GM12874 (cell line): ENCODE data around the gene TENM3.

Experiments used
- TF ChIP-seq, protein P1 (sequence below): IDR thresholded peaks from 2 replicates; pipeline ENCODE4 v1.5.1; 2011; ENCODE audit warnings: low read depth, mild to moderate bottlenecking, control low read depth, low read length, moderate library complexity; ENCODE audit not compliant: insufficient read depth

TENM3 gene

DNA sequence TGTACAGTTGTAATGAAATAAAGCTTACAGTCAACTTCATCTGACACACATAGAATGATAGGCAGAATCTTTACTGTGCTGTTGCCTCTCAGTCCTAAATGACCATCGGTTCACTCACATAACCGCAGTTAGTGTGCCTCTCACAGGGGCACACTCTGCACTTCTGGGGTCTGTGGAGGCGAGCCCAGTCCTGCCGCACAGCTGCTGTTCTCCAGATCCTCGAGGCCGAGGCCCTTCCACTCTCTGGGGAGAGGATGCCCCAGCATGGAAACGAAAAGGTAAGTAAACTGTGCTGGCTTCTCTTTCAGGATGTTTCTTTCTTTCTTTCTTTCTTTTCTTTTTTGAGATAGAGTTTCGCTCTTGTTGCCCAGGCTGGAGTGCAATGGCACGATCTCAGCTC, 586.0 kb downstream of the TENM3 start:
- TF ChIP-seq, protein P1, sequence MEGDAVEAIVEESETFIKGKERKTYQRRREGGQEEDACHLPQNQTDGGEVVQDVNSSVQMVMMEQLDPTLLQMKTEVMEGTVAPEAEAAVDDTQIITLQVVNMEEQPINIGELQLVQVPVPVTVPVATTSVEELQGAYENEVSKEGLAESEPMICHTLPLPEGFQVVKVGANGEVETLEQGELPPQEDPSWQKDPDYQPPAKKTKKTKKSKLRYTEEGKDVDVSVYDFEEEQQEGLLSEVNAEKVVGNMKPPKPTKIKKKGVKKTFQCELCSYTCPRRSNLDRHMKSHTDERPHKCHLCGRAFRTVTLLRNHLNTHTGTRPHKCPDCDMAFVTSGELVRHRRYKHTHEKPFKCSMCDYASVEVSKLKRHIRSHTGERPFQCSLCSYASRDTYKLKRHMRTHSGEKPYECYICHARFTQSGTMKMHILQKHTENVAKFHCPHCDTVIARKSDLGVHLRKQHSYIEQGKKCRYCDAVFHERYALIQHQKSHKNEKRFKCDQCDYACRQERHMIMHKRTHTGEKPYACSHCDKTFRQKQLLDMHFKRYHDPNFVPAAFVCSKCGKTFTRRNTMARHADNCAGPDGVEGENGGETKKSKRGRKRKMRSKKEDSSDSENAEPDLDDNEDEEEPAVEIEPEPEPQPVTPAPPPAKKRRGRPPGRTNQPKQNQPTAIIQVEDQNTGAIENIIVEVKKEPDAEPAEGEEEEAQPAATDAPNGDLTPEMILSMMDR: no peak

DNA sequence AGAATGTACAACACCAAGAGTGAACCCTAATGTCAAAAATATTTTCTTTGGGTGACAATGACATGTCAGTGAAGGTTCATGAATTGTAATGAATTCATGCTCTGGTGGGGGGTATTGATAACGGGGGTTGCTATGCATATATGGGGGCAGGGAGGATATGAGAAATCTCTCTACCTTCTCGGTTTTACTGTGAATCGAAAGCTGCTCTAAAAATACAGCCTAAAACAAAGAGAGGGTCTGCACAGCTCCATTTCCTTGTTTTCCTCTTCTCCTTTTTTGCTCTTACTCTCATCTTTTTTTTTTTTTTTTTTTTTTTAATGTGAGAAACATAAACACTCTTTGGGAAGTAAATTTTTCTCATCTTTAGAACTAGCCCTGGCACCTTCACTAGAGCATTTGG, 588.2 kb downstream of the TENM3 start:
- TF ChIP-seq, protein P1: no peak

- TF ChIP-seq, protein P1: no peak
These were observed 589.3 kb downstream of the TENM3 start for GRCh38 chr4:182832352-182833120.

DNA sequence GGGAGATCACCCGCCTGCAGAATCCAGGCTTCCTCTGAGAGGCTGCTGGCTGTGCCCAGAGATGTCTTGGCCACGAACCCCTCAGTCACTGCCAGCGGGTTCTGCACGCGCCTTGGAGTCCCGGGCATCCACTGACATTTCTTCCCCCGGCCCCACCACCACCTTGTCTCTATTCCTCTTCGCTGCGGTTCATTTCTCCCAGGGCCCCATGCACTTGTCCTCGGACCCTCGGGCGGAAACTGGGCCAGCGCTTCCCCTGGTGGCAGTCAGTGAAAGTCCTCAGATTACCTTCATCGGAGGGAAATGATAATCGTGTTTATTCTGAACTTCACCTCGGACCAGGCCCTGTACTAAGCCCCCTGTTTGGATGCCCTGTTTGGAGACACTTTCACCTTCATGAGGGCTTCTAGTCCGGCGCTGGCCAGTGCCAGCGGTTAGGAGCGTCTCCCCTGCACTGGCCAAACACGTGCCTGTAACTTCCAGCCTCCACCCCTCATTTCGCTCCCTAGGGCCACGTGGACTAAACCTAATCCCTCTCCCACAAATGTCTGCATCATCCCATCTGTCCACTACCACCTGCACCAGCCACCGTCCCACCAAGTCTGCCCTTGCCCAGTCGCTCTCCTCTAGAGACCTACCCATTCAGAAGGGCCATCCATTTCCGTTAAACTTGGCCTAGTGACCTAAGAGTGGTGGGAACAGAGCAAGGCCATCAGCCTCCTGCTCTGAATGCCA, 592.0 kb downstream of the TENM3 start:
- TF ChIP-seq, protein P1: no peak

- TF ChIP-seq, protein P1: no peak
These were observed 594.6 kb downstream of the TENM3 start for GRCh38 chr4:182837831-182838230.

DNA sequence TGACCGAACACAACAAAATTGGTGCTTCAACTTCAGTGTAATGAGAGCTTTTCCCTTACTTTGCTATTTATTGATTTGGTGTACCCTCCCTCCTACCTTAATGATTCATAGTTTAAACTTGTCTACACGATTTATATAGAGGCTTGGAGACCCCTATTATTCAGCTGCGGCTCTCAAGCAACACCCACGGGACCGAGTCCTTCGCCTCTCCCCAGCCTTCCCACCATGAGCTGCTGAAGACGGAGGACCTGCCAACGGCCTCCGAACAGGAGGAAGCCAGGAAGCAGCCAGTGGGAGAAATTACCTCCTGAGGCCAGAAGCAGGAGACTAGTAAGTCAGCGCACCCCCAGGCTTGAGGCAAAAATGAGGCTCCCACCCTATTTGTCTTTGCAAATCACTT, 595.3 kb downstream of the TENM3 start:
- TF ChIP-seq, protein P1: no peak

GRCh38 chr4:182839256-182839655, 596.1 kb downstream of the TENM3 start:
- TF ChIP-seq, protein P1: no peak
